ENCODE data around the gene KIF26B.

KIF26B gene

GRCh38 chr1:245436407-245436806 lies 281.6 kb downstream of the KIF26B start:
- DNase-seq = no peak

GRCh38 chr1:245437369-245438062 lies 282.7 kb downstream of the KIF26B start:
- DNase-seq = no peak

GRCh38 chr1:245440922-245441321 lies 286.1 kb downstream of the KIF26B start:
- DNase-seq = no peak

GRCh38 chr1:245441689-245442088 lies 286.9 kb downstream of the KIF26B start:
- DNase-seq = no peak

GRCh38 chr1:245444147-245444828 lies 289.5 kb downstream of the KIF26B start:
- DNase-seq = no peak

GRCh38 chr1:245444945-245445344 lies 290.2 kb downstream of the KIF26B start:
- DNase-seq = no peak

GRCh38 chr1:245448531-245448930 lies 293.7 kb downstream of the KIF26B start:
- DNase-seq = no peak

- DNase-seq = no peak
These were observed 294.2 kb downstream of the KIF26B start for GRCh38 chr1:245448975-245449431.

GRCh38 chr1:245453541-245453940 lies 298.8 kb downstream of the KIF26B start:
- no peak for DNase-seq

GRCh38 chr1:245454051-245454450 lies 299.3 kb downstream of the KIF26B start:
- DNase-seq = no peak

- DNase-seq = no peak
These were observed 302.8 kb downstream of the KIF26B start for GRCh38 chr1:245457562-245457961.

- no peak for DNase-seq
These were observed 303.4 kb downstream of the KIF26B start for GRCh38 chr1:245458234-245458633.

- DNase-seq = peak; percentile 89 to 92
These were observed 304.0 kb downstream of the KIF26B start for GRCh38 chr1:245458761-245459174.

- DNase-seq = no peak
These were observed 304.8 kb downstream of the KIF26B start for GRCh38 chr1:245459621-245460020.

- DNase-seq = no peak
These were observed 306.9 kb downstream of the KIF26B start for GRCh38 chr1:245461681-245462080.

- no peak for DNase-seq
These were observed 307.4 kb downstream of the KIF26B start for GRCh38 chr1:245462161-245462560.

- no peak for DNase-seq
These were observed 308.8 kb downstream of the KIF26B start for GRCh38 chr1:245463392-245464165.

GRCh38 chr1:245464290-245464689 lies 309.5 kb downstream of the KIF26B start:
- DNase-seq = peak in 1 of 2 donors; percentile 15

- DNase-seq = no peak
These were observed 310.9 kb downstream of the KIF26B start for GRCh38 chr1:245465666-245466065.

- DNase-seq = no peak
These were observed 311.5 kb downstream of the KIF26B start for GRCh38 chr1:245466261-245466660.

- no peak for DNase-seq
These were observed 313.0 kb downstream of the KIF26B start for GRCh38 chr1:245467804-245468203.

GRCh38 chr1:245469006-245469405 lies 314.2 kb downstream of the KIF26B start:
- no peak for DNase-seq

GRCh38 chr1:245469734-245470133 lies 314.9 kb downstream of the KIF26B start:
- no peak for DNase-seq

All from inflammatory macrophage (primary cell).